Measurements from ENCODE around the gene HOXB2.

DNA sequence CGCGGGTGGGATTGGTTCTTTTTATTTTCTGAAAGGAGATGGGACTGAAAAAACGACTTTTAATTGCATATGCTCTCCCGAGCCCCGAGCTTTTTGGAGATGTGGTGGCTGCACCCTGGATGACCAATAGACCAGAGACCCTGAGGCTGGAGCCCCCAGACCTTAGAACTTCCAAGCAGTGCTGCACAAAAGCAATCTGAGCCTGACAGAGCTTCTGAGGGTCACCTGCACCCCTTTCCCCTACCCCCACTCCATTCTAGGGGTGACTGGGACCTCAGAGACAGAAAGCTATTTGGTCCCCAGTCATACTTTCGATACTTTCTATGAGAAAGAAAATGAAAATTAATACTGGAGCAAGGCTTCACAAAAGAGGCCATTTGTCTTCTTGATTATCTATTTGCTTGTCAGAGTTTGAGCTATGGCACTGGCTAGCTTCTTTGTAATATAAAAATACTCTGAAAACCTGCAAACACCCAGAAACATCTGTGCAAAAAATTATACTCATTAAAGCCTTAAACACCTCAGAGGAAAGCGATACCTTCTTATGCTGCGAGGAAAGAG, 29.7 kb upstream of the HOXB2 start:
- TF ChIP-seq, protein P1, sequence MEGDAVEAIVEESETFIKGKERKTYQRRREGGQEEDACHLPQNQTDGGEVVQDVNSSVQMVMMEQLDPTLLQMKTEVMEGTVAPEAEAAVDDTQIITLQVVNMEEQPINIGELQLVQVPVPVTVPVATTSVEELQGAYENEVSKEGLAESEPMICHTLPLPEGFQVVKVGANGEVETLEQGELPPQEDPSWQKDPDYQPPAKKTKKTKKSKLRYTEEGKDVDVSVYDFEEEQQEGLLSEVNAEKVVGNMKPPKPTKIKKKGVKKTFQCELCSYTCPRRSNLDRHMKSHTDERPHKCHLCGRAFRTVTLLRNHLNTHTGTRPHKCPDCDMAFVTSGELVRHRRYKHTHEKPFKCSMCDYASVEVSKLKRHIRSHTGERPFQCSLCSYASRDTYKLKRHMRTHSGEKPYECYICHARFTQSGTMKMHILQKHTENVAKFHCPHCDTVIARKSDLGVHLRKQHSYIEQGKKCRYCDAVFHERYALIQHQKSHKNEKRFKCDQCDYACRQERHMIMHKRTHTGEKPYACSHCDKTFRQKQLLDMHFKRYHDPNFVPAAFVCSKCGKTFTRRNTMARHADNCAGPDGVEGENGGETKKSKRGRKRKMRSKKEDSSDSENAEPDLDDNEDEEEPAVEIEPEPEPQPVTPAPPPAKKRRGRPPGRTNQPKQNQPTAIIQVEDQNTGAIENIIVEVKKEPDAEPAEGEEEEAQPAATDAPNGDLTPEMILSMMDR (IDR thresholded peaks at IDR 0.05; ENCODE audit: low read length) = no peak
- TF ChIP-seq EZH2 (IDR thresholded peaks at IDR 0.05; ENCODE audit: borderline replicate concordance, low read length) = no peak
